NOMO-1 treated with DMSO at 0.1 percent for 48 hours (cell line): ENCODE data around the gene FBXW11.
"Not testable (repeated sequence)": the region's sequence is repeated elsewhere in the genome, so short reads cannot be mapped to it uniquely, and the experiment has no call there.

ENCODE experiments used
- DNase-seq: peaks from one replicate; lab custom pipeline; 2025; ENCODE audit not compliant: unreplicated experiment; lab: John Stamatoyannopoulos, UW

FBXW11 gene

GRCh38 chr5:171915700-171916099 lies 90.7 kb downstream of the FBXW11 start:
- DNase-seq, result not testable (repeated sequence)

GRCh38 chr5:171914726-171915338 lies 91.6 kb downstream of the FBXW11 start:
- no peak for DNase-seq

DNA sequence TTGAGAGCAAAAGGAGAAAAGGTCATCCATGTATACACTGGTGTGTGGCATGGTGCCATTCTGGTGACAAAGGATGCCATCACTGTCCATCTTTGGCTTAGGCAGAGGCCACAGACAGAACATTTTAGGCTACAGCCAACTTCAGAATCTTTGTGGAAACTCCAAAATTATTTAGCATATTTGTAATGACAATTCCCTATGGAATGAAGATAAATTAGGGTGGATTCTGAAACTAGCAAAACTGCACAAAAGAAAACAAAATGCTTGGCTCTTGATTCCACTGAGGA lies 92.5 kb downstream of the FBXW11 start:
- DNase-seq, result no peak

GRCh38 chr5:171911152-171911551 lies 95.3 kb downstream of the FBXW11 start:
- no peak for DNase-seq

DNA sequence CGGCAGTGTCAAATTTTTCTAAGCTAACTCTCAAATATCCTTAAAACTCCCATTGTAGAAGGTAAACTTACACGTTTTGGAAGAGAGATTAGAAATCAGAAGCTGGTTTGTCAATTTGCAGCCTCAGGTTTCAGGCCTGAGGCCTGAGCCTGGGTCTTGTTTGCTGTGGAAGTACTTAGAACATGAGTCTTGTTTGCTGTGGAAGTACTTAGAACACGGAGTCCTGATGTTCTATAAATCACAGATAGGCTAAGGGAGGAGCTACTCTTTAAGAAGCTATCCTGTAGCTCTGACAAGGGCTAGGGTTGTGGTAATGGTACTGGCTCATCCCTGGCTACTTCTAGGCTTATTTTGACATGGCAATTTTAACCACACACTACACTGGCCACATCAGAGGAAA lies 97.8 kb downstream of the FBXW11 start:
- no peak for DNase-seq

DNA sequence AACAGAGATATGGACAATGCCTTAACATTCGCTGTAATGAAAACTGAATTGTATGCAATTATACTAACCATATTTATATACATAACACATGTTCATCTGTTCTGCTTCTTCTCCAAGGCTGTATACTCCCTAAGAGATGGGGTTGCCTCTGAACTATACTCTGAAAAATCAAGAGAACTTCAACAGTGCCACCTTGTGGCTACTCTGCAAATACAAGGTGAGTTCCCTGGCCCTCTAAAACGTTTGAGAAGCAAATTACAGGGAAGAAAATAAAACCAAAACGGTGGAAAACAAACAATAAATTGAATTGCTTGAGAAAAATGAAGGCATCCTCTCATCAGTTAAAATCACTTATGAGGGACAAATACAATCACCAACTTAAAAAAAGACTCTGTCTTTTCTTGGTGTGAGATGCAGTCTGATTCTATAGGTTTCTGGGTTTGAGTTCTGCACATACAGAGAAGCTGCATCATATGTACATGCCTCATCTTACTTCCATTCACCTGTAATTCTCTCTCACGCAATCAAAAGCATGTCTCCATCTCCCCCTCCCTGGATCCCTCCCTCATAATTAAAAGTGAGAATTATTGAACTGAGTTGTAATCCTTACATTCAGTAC lies 98.6 kb downstream of the FBXW11 start:
- peak; percentile 62 for DNase-seq

- no peak for DNase-seq
These were observed 99.5 kb downstream of the FBXW11 start for GRCh38 chr5:171906703-171907590.

DNA sequence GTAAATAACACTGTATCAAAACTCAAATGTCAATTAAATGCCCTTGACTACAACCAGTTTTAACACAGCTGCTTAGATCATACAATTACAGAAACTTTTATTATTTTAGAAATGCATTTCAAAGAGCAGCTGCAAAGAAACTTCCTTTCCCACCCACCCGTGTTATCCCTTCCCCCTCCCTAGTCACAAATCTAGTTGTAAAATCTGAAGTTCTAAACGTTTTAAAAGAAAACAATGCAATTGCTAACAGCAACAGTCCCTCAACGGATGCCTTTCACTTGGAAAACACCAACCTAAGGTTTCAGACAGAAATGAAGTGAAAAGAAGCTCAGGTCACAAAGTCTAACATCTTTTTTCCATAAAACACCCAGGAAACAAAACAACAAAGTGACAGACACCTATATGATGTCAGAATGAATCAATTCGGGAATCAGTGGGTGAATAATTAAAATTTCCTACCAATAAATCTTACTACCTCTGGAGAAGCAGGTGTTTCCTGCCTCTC lies 100.3 kb downstream of the FBXW11 start:
- no peak for DNase-seq

DNA sequence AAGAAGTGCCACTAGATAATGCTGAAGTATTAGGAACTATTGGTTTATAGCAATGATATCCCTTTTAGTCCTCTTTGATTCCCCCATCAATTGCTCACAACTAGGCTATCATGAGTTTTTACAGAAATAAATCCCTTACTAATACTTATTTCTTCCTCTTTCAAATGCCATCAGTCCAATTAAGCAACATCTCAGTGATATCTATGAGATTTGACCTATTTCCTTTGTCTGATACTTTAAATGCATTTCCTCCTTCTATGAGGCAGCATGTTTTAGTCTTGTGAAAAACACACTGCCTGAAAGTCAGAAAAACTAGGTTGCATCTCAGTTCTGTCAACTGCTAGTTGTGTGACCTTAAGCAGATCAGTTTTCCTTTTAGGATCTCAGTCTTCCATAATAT lies 101.6 kb downstream of the FBXW11 start:
- DNase-seq, result no peak

DNA sequence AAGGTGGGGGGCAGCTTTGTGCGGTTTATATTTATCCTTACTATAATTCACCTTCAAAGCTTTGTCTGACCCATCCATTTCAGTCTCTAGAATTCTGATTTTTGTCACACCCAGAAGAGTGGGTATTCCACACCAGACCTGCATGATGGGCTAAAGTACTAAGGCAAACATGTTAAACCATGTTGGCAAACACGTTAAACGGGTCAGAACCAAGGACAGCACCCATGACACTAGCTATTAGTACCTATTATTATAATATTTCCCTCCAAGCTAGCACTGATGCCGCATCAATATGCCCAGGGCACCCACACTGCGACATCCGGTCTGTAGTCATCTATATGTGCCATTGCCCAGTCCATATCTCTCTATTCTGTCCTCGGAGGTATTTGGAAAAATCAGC lies 104.7 kb downstream of the FBXW11 start:
- DNase-seq, result no peak

GRCh38 chr5:171899792-171900191 lies 106.6 kb downstream of the FBXW11 start:
- DNase-seq, result no peak

DNA sequence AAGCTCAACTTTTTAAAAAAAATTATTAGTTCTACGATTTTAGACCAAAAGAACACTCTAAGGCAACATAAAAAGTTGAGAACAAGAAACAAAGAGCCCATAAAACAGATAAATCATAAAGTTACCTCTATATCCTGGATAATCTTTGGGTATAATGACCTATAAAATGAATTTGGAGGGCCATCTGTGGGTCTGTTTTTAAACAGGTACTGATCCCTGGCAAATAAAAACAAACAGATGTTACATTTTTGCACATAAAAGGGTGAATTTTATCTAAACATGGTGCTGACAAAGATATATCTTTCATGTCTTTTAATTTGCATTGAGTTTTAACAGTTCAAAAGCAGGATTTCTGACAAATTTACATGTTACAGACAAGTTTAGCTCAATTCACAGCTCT lies 107.6 kb downstream of the FBXW11 start:
- no peak for DNase-seq

DNA sequence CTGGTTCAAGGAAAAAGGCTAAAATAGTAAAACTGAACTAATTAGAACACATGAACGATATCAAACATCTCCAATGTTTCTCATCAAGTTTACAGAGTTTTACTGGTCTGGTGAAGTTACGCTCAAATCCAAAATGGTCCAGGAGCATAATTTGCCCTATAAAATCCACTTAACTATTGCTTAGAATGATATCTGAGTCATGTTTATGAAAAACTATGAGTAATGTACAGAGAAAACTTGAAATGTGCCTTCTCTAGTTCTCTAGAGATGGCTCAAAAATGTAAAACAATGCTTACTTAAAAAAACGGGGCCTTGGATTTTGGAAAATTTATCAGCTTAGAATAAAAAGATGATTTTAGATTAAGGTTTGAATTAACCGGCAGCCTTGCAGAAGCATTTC lies 108.1 kb downstream of the FBXW11 start:
- DNase-seq, result no peak

GRCh38 chr5:171897231-171897630 lies 109.2 kb downstream of the FBXW11 start:
- no peak for DNase-seq

DNA sequence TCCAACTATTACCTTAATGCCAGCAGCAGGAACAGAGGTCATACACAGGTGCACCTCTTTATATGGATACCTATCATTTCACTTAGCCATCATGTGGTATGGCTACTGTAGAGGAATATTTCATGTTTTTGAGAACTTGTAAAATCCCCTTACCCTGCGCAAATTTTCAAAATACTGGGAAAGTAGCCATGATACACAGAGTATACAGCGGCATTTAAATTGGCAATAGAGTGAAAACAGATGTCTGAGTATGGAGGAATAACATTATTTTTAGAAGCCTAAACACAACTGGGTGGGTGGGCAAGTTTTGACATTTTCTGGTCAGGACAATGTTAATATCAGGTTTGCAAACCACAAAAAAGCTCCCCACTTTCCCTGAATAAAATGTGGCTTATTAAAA lies 111.4 kb downstream of the FBXW11 start:
- no peak for DNase-seq

DNA sequence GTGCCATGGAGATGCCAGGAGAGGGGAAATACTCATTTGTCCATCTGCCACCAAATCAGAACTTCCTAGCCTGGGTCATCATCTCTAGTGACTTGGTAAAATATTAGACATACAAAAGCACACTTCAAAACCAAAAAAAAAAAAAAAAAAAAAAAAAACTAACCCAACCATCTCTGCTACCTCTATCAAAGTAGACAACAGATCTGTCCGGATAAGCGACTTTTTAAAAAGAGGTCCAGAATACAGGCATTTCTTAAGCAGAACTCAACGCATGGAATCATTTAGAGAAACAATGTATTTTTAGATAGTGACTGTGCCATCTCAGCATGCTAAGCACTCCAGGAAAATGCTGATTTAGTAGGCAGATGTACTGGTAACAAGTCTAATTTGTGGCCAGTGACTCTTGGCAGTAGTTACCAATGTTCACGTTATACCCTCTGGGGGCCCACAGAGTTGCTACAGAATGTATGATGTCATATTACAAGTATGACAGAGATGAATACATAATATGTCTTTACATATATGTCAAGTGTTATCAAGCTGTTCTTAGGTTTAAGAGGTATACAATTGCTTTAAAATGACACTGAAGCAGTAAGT lies 113.0 kb downstream of the FBXW11 start:
- DNase-seq, result no peak

GRCh38 chr5:171891595-171891994 lies 114.8 kb downstream of the FBXW11 start:
- DNase-seq, result no peak

GRCh38 chr5:171891150-171891549 lies 115.3 kb downstream of the FBXW11 start:
- no peak for DNase-seq

GRCh38 chr5:171888051-171888481 lies 118.4 kb downstream of the FBXW11 start:
- no peak for DNase-seq

DNA sequence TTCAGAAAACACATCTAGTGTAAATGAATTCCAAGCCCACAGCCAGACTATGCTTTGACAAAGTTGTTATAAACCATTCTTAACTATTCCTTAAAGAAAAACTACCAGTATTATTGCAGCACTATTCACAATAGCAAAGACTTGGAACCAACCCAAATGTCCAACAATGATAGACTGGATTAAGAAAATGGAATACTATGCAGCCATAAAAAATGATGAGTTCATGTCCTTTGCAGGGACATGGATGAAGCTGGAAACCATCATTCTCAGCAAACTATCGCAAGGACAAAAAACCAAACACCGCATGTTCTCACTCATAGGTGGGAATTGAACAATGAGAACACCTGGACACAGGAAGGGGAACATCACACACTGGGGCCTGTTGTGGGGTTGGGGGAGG lies 120.4 kb downstream of the FBXW11 start:
- not testable (repeated sequence) for DNase-seq

DNA sequence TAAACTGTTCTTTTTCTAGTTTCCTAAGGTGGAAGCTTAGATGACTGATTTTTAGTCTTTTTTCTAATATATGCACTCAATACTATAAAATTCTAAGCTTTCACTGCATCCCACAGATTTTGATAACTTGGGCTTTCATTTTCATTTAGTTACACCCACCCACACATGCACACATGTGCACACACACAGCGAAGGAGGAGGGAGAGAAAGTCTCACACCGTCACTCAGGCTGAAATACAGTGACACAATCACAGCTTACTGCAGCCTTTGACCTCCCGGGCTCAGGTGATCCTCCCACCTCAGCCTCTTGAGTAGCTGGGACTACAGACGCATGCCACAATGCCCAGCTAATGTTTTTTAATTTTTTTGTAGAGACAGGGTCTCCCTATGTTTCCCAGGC lies 124.3 kb downstream of the FBXW11 start:
- no peak for DNase-seq

GRCh38 chr5:171874234-171874633 lies 132.2 kb downstream of the FBXW11 start:
- DNase-seq, result peak; percentile 88
